ENCODE results near the gene NUDT6. TPM values are rescaled to one million over a fixed set of nuclear protein-coding genes. Genes with fewer than 3 reads are reported as not detected.

The NUDT6 gene
- total and polyA plus RNA-seq, 2 experiments from 2014 or later: 5.6 to 11.0 TPM

- DNase-seq (ENCODE audit: low spot score): no peak
- Histone ChIP-seq H3K4me3 (no peak overlapping the region), H3K79me2 (no peaks in the 10 kb centered on the region), H3K36me3 (replicated peaks; ENCODE audit: insufficient read depth, low read depth) (no peaks in the 10 kb centered on the region), H4K20me1 (ENCODE audit: insufficient read depth, poor library complexity, severe bottlenecking) (no peaks in the 10 kb centered on the region), H3K9me2 (replicated peaks; ENCODE audit: insufficient read depth) (no peaks in the 10 kb centered on the region), H3K4me1 (ENCODE audit: insufficient read depth) (no peaks in the 10 kb centered on the region), H3K9me3 (ENCODE audit: low read depth) (no peaks in the 10 kb centered on the region), H3K27ac (no peak overlapping the region), H3K4me2 (no peak overlapping the region), H2AFZ (no peak overlapping the region), H3K27me3 (no peaks in the 10 kb centered on the region)
- 98% methylated on average over 2 of the region's 2 CpGs for WGBS (ENCODE audit: low lambda C conversion rate, missing lambda C conversion rate)
- TF ChIP-seq EZH2phosphoT487 (IDR thresholded peaks at IDR 0.05; ENCODE audit: low read depth, severe bottlenecking, unreplicated experiment): no peak
- TF ChIP-seq EZH2 (IDR thresholded peaks at IDR 0.05; ENCODE audit: borderline replicate concordance): no peak
- TF ChIP-seq CTCF (IDR thresholded peaks at IDR 0.05; ENCODE audit: poor library complexity): no peak
Observed at GRCh38 chr4:122898370-122899150, 23.8 kb downstream of the NUDT6 start.

- DNase-seq (ENCODE audit: low spot score): no peak
- H3K4me1 ChIP-seq (ENCODE audit: insufficient read depth): no peaks in the 10 kb centered on the region
- H3K36me3 ChIP-seq (replicated peaks; ENCODE audit: insufficient read depth, low read depth): no peaks in the 10 kb centered on the region
- WGBS (ENCODE audit: low lambda C conversion rate, missing lambda C conversion rate): 81% methylated on average over 1 of the region's 1 CpG
- no peak overlapping the region for H2AFZ ChIP-seq
- H3K9me2 ChIP-seq (replicated peaks; ENCODE audit: insufficient read depth): no peaks in the 10 kb centered on the region
- no peak overlapping the region for H3K4me2 ChIP-seq
- no peaks in the 10 kb centered on the region for H4K20me1 ChIP-seq (ENCODE audit: insufficient read depth, poor library complexity, severe bottlenecking)
- no peak overlapping the region for H3K27ac ChIP-seq
- H3K79me2 ChIP-seq: no peaks in the 10 kb centered on the region
- no peaks in the 10 kb centered on the region for H3K9me3 ChIP-seq (ENCODE audit: low read depth)
- H3K27me3 ChIP-seq: no peaks in the 10 kb centered on the region
- TF ChIP-seq EZH2 (IDR thresholded peaks at IDR 0.05; ENCODE audit: borderline replicate concordance): no peak
- no peak for TF ChIP-seq CTCF (IDR thresholded peaks at IDR 0.05; ENCODE audit: poor library complexity)
- TF ChIP-seq EZH2phosphoT487 (IDR thresholded peaks at IDR 0.05; ENCODE audit: low read depth, severe bottlenecking, unreplicated experiment): no peak
- no peak overlapping the region for H3K4me3 ChIP-seq
Observed at GRCh38 chr4:122896270-122896669, 26.1 kb downstream of the NUDT6 start.

- H3K4me2 ChIP-seq: no peak overlapping the region
Observed at GRCh38 chr4:122895336-122895995, 26.9 kb downstream of the NUDT6 start.

More at GRCh38 chr4:122895336-122895995, 26.9 kb downstream of the NUDT6 start:
- Histone ChIP-seq H4K20me1 (ENCODE audit: insufficient read depth, poor library complexity, severe bottlenecking) (no peaks in the 10 kb centered on the region), H3K9me2 (replicated peaks; ENCODE audit: insufficient read depth) (no peaks in the 10 kb centered on the region), H3K27me3 (no peaks in the 10 kb centered on the region), H3K9me3 (ENCODE audit: low read depth) (no peaks in the 10 kb centered on the region), H3K4me1 (ENCODE audit: insufficient read depth) (peaks cover 3% of the 10 kb centered on the region), H3K36me3 (replicated peaks; ENCODE audit: insufficient read depth, low read depth) (no peaks in the 10 kb centered on the region), H3K27ac (no peak overlapping the region), H2AFZ (no peak overlapping the region), H3K79me2 (no peaks in the 10 kb centered on the region), H3K4me3 (no peak overlapping the region)
- no peak for DNase-seq (ENCODE audit: low spot score)
- 67% methylated on average over 1 of the region's 1 CpG for WGBS (ENCODE audit: low lambda C conversion rate, missing lambda C conversion rate)
- TF ChIP-seq EZH2phosphoT487 (IDR thresholded peaks at IDR 0.05; ENCODE audit: low read depth, severe bottlenecking, unreplicated experiment) (no peak), EZH2 (IDR thresholded peaks at IDR 0.05; ENCODE audit: borderline replicate concordance) (no peak), CTCF (IDR thresholded peaks at IDR 0.05; ENCODE audit: poor library complexity) (no peak)
